A549 (cell line): Measurements from ENCODE around the gene FKBP2. TPM values are rescaled to one million over a fixed set of nuclear protein-coding genes. Genes with fewer than 3 reads are reported as not detected.

ENCODE experiments used
- ATAC-seq, 2 experiments: fragments of 200-7000 bp in 1 of 2; fragments of >200 bp in 1 of 2; cut with Nextera tagmentation in 1 of 2; cut with Tn5 transposase in 1 of 2; 3 replicates each; pipeline versions ENCODE4 v1.8.0 to v1.9.1; 2018 to 2020; ENCODE audit warnings: mild to moderate bottlenecking in 1 of 2, moderate library complexity in 1 of 2
- CTCF ChIA-PET: fragments of 300-600 bp; sonication (Branson Sonifier 250); formaldehyde crosslinking; extraction: SDS; loops from one replicate; lab custom pipeline; 2021; ENCODE audit warnings: antibody characterized with exemption, inconsistent platforms; lab: Yijun Ruan, JAX
- POLR2A ChIA-PET: fragments of 350-600 bp; formaldehyde crosslinking; extraction: SDS; loops from one replicate; lab custom pipeline; 2021; ENCODE audit warnings: antibody characterized with exemption, inconsistent platforms; lab: Yijun Ruan, JAX
- DNase-seq, 2 experiments: peaks; one replicate each; pipeline versions ENCODE4 v3.0.0 to v3.0.0-alpha.2; 2011 to 2016; ENCODE audit warnings: low read depth in 1 of 2, low spot score in 1 of 2
- FAIRE-seq: peaks from 2 replicates; lab custom pipeline; 2011; peaks lifted over from hg19 to GRCh38; lab: Jason Lieb, UNC
- H3K27ac ChIP-seq, 2 experiments: fragments of >200 bp; sonication (Bioruptor Twin); formaldehyde crosslinking; 3 replicates each; pipeline ENCODE4 v1.5.1; 2016 to 2017
- H3K4me1 ChIP-seq: fragments of >200 bp; sonication (Bioruptor Twin); formaldehyde crosslinking; 3 replicates; pipeline ENCODE4 v1.6.1; 2016
- H3K4me2 ChIP-seq: fragments of >200 bp; sonication (Bioruptor Twin); formaldehyde crosslinking; 3 replicates; pipeline ENCODE4 v1.6.1; 2016
- H3K4me3 ChIP-seq: fragments of >200 bp; sonication (Bioruptor Twin); formaldehyde crosslinking; 3 replicates; pipeline ENCODE4 v1.5.1; 2016
- H3K9me3 ChIP-seq: fragments of >200 bp; sonication (Bioruptor Twin); formaldehyde crosslinking; 3 replicates; pipeline ENCODE4 v1.6.1; 2016
- ATOH8 ChIP-seq: fragments of 250-450 bp; sonication (Bioruptor Pico); IDR thresholded peaks from 2 replicates; pipeline ENCODE4 v1.5.0; 2020; ENCODE audit warnings: low read depth, mild to moderate bottlenecking, moderate library complexity
- CEBPB ChIP-seq, 2 experiments: fragments of >200 bp in 1 of 2; sonication (Bioruptor Twin) in 1 of 2; formaldehyde crosslinking in 1 of 2; IDR thresholded peaks; 2 replicates each; pipeline ENCODE4 v1.6.1; 2012 to 2016
- CTCF ChIP-seq: fragments of >200 bp; sonication (Bioruptor Twin); formaldehyde crosslinking; IDR thresholded peaks from 3 replicates; pipeline ENCODE4 v1.5.1; 2016
- EHF ChIP-seq: fragments of 250-450 bp; sonication (Bioruptor Pico); IDR thresholded peaks from 2 replicates; pipeline ENCODE4 v1.5.0; 2020; ENCODE audit warnings: mild to moderate bottlenecking
- EHMT2 ChIP-seq: fragments of 200-600 bp; sonication (generic); IDR thresholded peaks from 2 replicates; pipeline ENCODE4 v1.6.1; 2016; ENCODE audit warnings: antibody characterized with exemption, low read depth, mild to moderate bottlenecking, moderate library complexity
- FOSL2 ChIP-seq, 2 experiments: fragments of 450-650 bp in 1 of 2; fragments of >200 bp in 1 of 2; sonication (Bioruptor Twin) in 1 of 2; formaldehyde crosslinking; IDR thresholded peaks; 2 replicates each; pipeline versions ENCODE4 v1.5.0 to v1.6.1; 2016 to 2020; ENCODE audit warnings: mild to moderate bottlenecking in 1 of 2, moderate library complexity in 1 of 2
- GATA3 ChIP-seq: IDR thresholded peaks from 2 replicates; pipeline ENCODE4 v1.6.1; 2012; ENCODE audit warnings: borderline replicate concordance
- HDAC2 ChIP-seq: fragments of 200-600 bp; sonication (generic); IDR thresholded peaks from 2 replicates; pipeline ENCODE4 v1.6.1; 2016
- HES2 ChIP-seq: fragments of >200 bp; sonication (Bioruptor Twin); formaldehyde crosslinking; IDR thresholded peaks from 2 replicates; pipeline ENCODE4 v1.6.1; 2016
- HMGXB4 ChIP-seq: fragments of 250-450 bp; sonication (Bioruptor Pico); IDR thresholded peaks from 2 replicates; pipeline ENCODE4 v1.5.0; 2021; ENCODE audit warnings: mild to moderate bottlenecking, moderate library complexity, borderline replicate concordance
- HOXB5 ChIP-seq: fragments of 250-450 bp; sonication (Bioruptor Pico); IDR thresholded peaks from 2 replicates; pipeline ENCODE4 v1.5.0; 2020; ENCODE audit warnings: mild to moderate bottlenecking, moderate library complexity
- JUN ChIP-seq, 2 experiments: fragments of >200 bp; sonication (Bioruptor Twin); formaldehyde crosslinking; IDR thresholded peaks; 2 replicates in 1 of 2; 3 replicates in 1 of 2; pipeline ENCODE4 v1.6.1; 2016 to 2017
- KDM5A ChIP-seq: fragments of 200-600 bp; sonication (generic); IDR thresholded peaks from 2 replicates; pipeline ENCODE4 v1.6.1; 2016; ENCODE audit warnings: antibody characterized with exemption, mild to moderate bottlenecking
- MAX ChIP-seq: IDR thresholded peaks from 2 replicates; pipeline ENCODE4 v1.6.1; 2012
- MAZ ChIP-seq: fragments of 150-350 bp; IDR thresholded peaks from 2 replicates; pipeline ENCODE4 v1.6.1; 2014; ENCODE audit warnings: antibody characterized with exemption, low read depth, low read length, borderline replicate concordance
- MYC ChIP-seq: IDR thresholded peaks from 2 replicates; pipeline ENCODE4 v1.6.1; 2012; ENCODE audit warnings: mild to moderate bottlenecking, inconsistent platforms, low read length, improper control_type of control experiment, borderline replicate concordance
- NFE2L2 ChIP-seq: fragments of 150-350 bp; conservative IDR thresholded peaks from 2 replicates; pipeline ENCODE4 v1.6.1; 2014; ENCODE audit warnings: low read length
- PHF8 ChIP-seq: fragments of 200-600 bp; sonication (generic); IDR thresholded peaks from 2 replicates; pipeline ENCODE4 v1.6.1; 2016; ENCODE audit warnings: low read depth, mild to moderate bottlenecking, antibody characterized with exemption, moderate library complexity, borderline replicate concordance
- POLR2AphosphoS2 ChIP-seq: conservative IDR thresholded peaks from 2 replicates; pipeline ENCODE4 v1.6.1; 2012; ENCODE audit warnings: low read length, improper control_type of control experiment, inconsistent platforms
- RAD21 ChIP-seq, 2 experiments: fragments of >200 bp in 1 of 2; sonication (Bioruptor Twin) in 1 of 2; formaldehyde crosslinking in 1 of 2; IDR thresholded peaks in 1 of 2; conservative IDR thresholded peaks in 1 of 2; 2 replicates in 1 of 2; 3 replicates in 1 of 2; pipeline ENCODE4 v1.6.1; 2012 to 2018; ENCODE audit warnings: inconsistent platforms in 1 of 2
- RCOR1 ChIP-seq: fragments of 150-350 bp; IDR thresholded peaks from 2 replicates; pipeline ENCODE4 v1.6.1; 2014; ENCODE audit warnings: antibody characterized with exemption, low read length, low read depth
- TFCP2L1 ChIP-seq: fragments of 250-450 bp; sonication (Bioruptor Pico); IDR thresholded peaks from 2 replicates; pipeline ENCODE4 v1.5.0; 2021; ENCODE audit warnings: mild to moderate bottlenecking
- TP53 ChIP-seq: fragments of 250-450 bp; sonication (Bioruptor Pico); IDR thresholded peaks from 2 replicates; pipeline ENCODE4 v1.5.0; 2021; ENCODE audit warnings: mild to moderate bottlenecking, moderate library complexity
- WGBS: methylation state at CpG from one replicate; pipeline ENCODE4 v1.1.6; 2017; ENCODE audit errors: missing lambda C conversion rate; 5-methylcytosine and 5-hydroxymethylcytosine counted together
- polyA plus RNA-seq, 4 experiments: library from polyadenylated mRNA; depleted of rRNA in 3 of 4; stranded (reverse); fragments of >200 nt; fragmentation: RNase III in 1 of 4; extraction: RNeasy Plus Mini Kit Qiagen cat#74134 plus additional on column Dnase treatment in 1 of 4; gene quantifications; 2 replicates in 3 of 4; 3 replicates in 1 of 4; pipeline ENCODE4 v1.2.3, GENCODE V29; 2011 to 2017

FKBP2 gene
- polyA plus RNA-seq, 2 of the 4 experiments (the other 2 are of a cell fraction) = 40.5 to 131 TPM

DNA sequence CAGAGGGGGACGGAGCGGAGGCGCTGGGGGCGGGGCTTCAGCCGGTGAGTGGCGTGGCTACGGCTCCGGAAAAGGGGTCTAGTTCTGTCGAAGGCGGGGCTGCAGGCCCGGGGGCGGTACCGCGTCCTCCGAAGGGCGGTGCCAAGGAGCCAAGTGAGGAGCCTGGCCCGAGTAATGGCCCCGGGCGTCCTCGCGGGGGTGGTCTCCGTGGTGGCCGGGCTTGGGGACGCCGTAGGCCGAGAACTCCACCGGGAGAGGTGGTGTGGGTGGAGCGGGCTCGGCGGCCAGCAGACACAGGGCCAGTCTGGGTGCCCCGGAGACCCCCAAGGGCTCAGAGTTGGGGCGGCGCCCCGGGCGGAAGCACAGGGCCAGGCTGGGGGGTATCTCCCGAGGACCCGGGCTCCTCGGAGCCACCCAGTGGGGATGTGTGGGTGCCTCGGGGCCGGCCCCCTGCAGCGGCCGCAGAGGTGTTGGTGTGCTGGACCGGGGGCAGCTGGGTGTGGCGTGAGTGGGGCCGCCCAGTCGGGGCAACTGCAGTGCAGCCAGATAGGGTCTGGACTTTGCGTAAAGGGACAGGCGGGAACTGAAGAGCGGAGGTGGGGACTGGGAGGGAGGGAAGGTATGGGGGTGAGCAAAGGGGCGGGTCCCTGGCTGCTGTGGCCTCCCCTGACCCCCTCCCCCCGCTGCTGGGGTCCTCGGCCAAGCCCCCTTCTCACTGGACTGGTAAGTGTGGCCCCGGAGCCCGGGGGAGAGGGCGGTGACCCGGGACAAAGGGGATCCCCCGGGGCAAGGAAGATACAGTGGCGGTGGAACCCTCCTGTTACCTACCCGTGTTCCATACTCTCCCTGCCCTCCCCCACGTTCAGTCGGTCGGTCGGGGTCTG lies 838 bp downstream of the FKBP2 start (continued):
- TF ChIP-seq HMGXB4 (CRISPR knock-in tag) (0 out of 2 replicates have a peak, but pooled peaks have one; percentile 57), HES2 (no peak), EHF (CRISPR knock-in tag) (no peak), TP53 (peak; percentile 86; the same call in 1 of the 2 replicates)

DNA sequence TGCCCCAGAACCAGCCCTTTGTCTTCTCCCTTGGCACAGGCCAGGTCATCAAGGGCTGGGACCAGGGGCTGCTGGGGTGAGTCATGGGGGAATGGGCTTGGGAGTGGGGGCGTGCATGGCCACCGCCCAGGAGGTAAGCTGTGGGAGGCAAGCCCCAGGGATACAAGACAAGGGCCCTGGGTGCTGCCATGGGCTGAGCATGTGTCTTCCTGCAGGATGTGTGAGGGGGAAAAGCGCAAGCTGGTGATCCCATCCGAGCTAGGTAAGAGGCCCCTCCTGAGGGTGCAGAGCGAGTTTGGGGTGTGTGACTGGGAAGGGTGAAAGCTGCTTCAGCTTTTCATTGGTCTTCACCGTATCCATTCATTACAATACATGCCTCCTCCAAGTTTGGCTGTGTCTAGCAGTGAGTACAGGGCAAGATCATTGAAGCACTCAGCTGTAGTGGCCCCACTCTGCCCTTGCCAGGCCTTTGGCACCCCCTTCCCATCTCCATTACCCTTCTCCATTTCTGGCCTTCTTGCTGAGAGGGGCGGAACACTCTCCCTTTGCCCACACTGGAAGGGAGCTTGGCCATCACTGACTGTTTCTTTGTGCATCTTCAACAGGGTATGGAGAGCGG lies 2.5 kb downstream of the FKBP2 start:
- Histone ChIP-seq H3K27ac (peak overlapping the region in 1 of 2 experiments; percentile 98; a peak in 3 of 6 replicates), H3K9me3 (no peaks in the 10 kb centered on the region), H3K4me3 (no peak overlapping the region; the same call in 2 of the 3 replicates), H3K4me1 (peaks cover 44% of the 10 kb centered on the region), H3K4me2 (peak overlapping the region; percentile 100)
- ChIA-PET CTCF (interaction anchor here (0.7 to 12.2 kb wide), 9 partner anchors 7 to 75 kb away, joined by 3 to 220 read pairs (median 4); partner anchors contain the start of genes BAD, CATSPERZ, ESRRA and GPR137), POLR2A (interaction anchor here (2.7 to 6.0 kb wide), 2 partner anchors 27 to 42 kb away, joined by 7 to 53 read pairs; partner anchors contain the start of genes BAD and GPR137)
- no peak for DNase-seq
- FAIRE-seq = no peak
- TF ChIP-seq JUN (IDR thresholded peaks at IDR 0.05) = peak in 1 of 2 experiments; percentile 56; a peak in 1 of 5 replicates
- TF ChIP-seq TP53 = no peak
- no peak for TF ChIP-seq CEBPB (IDR thresholded peaks at IDR 0.05)
- TF ChIP-seq HDAC2 = no peak
- TF ChIP-seq FOSL2 (IDR thresholded peaks at IDR 0.05) = no peak
- peak; percentile 41; the same call in 1 of the 2 replicates for TF ChIP-seq FOSL2 (CRISPR knock-in tag; IDR thresholded peaks at IDR 0.05)
- TF ChIP-seq KDM5A = no peak
- no peak for TF ChIP-seq TFCP2L1 (CRISPR knock-in tag)
- TF ChIP-seq RCOR1 = no peak
- no peak for TF ChIP-seq MYC
- WGBS = 75% methylated on average over 8 of the region's 8 CpGs
- ATAC-seq = no peak

DNA sequence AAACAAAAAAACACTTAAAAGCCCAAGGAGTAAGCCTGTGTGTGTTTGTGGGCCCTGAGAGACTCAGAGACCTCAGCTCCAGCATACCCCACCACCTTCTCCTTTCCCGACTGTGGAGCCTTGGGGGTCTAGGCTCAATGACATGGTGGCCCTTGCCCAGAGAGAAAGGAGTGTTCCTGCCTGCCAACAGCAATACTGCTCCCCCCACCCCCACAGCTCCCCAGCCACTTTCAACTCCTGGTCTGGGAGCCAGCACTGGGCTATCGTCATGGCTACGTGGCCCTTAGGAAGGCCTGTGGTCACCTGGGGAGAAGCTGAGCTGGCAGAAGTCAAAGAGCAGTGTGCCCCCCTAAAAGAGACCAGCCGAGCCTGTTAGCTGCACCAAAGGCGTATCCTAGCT lies 3.2 kb downstream of the FKBP2 start:
- no peak for DNase-seq
- WGBS = 40% methylated on average over 5 of the region's 5 CpGs
- H3K4me2 ChIP-seq = peak overlapping the region; percentile 100
- POLR2A ChIA-PET = interaction anchor here (0.6 to 6.0 kb wide), 2 partner anchors 26 to 611 kb away, joined by 3 to 53 read pairs; no protein-coding TSS in a partner anchor
- no peak overlapping the region for H3K4me3 ChIP-seq
- H3K27ac ChIP-seq = peak overlapping the region in 1 of 2 experiments; percentile 99; a peak in 3 of 6 replicates
- no peak for ATAC-seq
- H3K9me3 ChIP-seq = no peaks in the 10 kb centered on the region
- CTCF ChIA-PET = interaction anchor here (0.9 to 12.2 kb wide), 7 partner anchors 8 to 70 kb away, joined by 3 to 220 read pairs (median 5); partner anchors contain the start of genes BAD, CATSPERZ, ESRRA and GPR137
- no peak for FAIRE-seq
- peaks cover 44% of the 10 kb centered on the region for H3K4me1 ChIP-seq
- TF ChIP-seq RAD21 (conservative IDR thresholded peaks at IDR 0.05 in 1 of 2, IDR thresholded peaks at IDR 0.05 in 1 of 2) (no peak), HOXB5 (CRISPR knock-in tag) (no peak), CTCF (no peak), MYC (no peak), MAX (no peak), TP53 (no peak), PHF8 (no peak), POLR2AphosphoS2 (no peak), HMGXB4 (CRISPR knock-in tag) (no peak), GATA3 (no peak), MAZ (no peak), NFE2L2 (no peak), RCOR1 (no peak), EHMT2 (no peak), ATOH8 (no peak)
